ENCODE measurements around the gene DOCK7. TPM values are rescaled to one million over a fixed set of nuclear protein-coding genes. Genes with fewer than 3 reads are reported as not detected.
A peak's percentile ranks its signal among the peaks of the same experiment; 100 is the strongest.
"Not testable (repeated sequence)": the region's sequence is repeated elsewhere in the genome, so short reads cannot be mapped to it uniquely, and the experiment has no call there.

DOCK7 gene
- total RNA-seq, 2 experiments from 2014 or later, result 12.7 to 13.9 TPM

- Mint-ChIP-seq H3K27ac (no peak overlapping the region), H3K36me3 (no peaks in the 10 kb centered on the region), H3K27me3 (no peaks in the 10 kb centered on the region), H3K9me3 (no peaks in the 10 kb centered on the region), H3K4me3 (no peak overlapping the region), H3K4me1 (no peaks in the 10 kb centered on the region)
- no peak for DNase-seq
Measured at GRCh38 chr1:62544570-62544969, 143.6 kb downstream of the DOCK7 start.

- H3K36me3 Mint-ChIP-seq, result no peaks in the 10 kb centered on the region
- no peak overlapping the region for H3K4me3 Mint-ChIP-seq
- no peaks in the 10 kb centered on the region for H3K4me1 Mint-ChIP-seq
- H3K9me3 Mint-ChIP-seq, result no peaks in the 10 kb centered on the region
- H3K27ac Mint-ChIP-seq, result no peak overlapping the region
- DNase-seq, result no peak
- no peaks in the 10 kb centered on the region for H3K27me3 Mint-ChIP-seq
Measured at GRCh38 chr1:62541048-62541447, 147.1 kb downstream of the DOCK7 start.

- H3K4me3 Mint-ChIP-seq, result no peak overlapping the region
- no peaks in the 10 kb centered on the region for H3K27me3 Mint-ChIP-seq
- no peaks in the 10 kb centered on the region for H3K9me3 Mint-ChIP-seq
Measured at GRCh38 chr1:62539028-62539447, 149.1 kb downstream of the DOCK7 start.

GRCh38 chr1:62536865-62537264, 151.3 kb downstream of the DOCK7 start:
- no peaks in the 10 kb centered on the region for H3K9me3 Mint-ChIP-seq
- no peaks in the 10 kb centered on the region for H3K4me1 Mint-ChIP-seq
- no peak overlapping the region for H3K27ac Mint-ChIP-seq
- H3K27me3 Mint-ChIP-seq, result no peaks in the 10 kb centered on the region
- no peak for DNase-seq
- H3K4me3 Mint-ChIP-seq, result no peak overlapping the region
- H3K36me3 Mint-ChIP-seq, result no peaks in the 10 kb centered on the region

More at GRCh38 chr1:62539028-62539447, 149.1 kb downstream of the DOCK7 start:
- Mint-ChIP-seq H3K27ac (no peak overlapping the region), H3K4me1 (no peaks in the 10 kb centered on the region), H3K36me3 (no peaks in the 10 kb centered on the region)
- DNase-seq, result no peak

GRCh38 chr1:62530516-62531154, 157.6 kb downstream of the DOCK7 start:
- H3K27ac Mint-ChIP-seq, result no peak overlapping the region
- DNase-seq, result no peak
- no peaks in the 10 kb centered on the region for H3K9me3 Mint-ChIP-seq
- no peak overlapping the region for H3K4me3 Mint-ChIP-seq
- no peaks in the 10 kb centered on the region for H3K4me1 Mint-ChIP-seq
- peaks cover 3% of the 10 kb centered on the region for H3K36me3 Mint-ChIP-seq
- H3K27me3 Mint-ChIP-seq, result no peaks in the 10 kb centered on the region

- no peak overlapping the region for H3K4me3 Mint-ChIP-seq
- no peak for DNase-seq
- H3K27me3 Mint-ChIP-seq, result no peaks in the 10 kb centered on the region
- H3K36me3 Mint-ChIP-seq, result peaks cover 3% of the 10 kb centered on the region
- H3K4me1 Mint-ChIP-seq, result no peaks in the 10 kb centered on the region
- no peak overlapping the region for H3K27ac Mint-ChIP-seq
- no peaks in the 10 kb centered on the region for H3K9me3 Mint-ChIP-seq
Measured at GRCh38 chr1:62529227-62529626, 159.0 kb downstream of the DOCK7 start.

GRCh38 chr1:62528015-62528414, 160.2 kb downstream of the DOCK7 start:
- no peak overlapping the region for H3K27ac Mint-ChIP-seq
- peak; percentile 1 for DNase-seq
- H3K4me1 Mint-ChIP-seq, result no peaks in the 10 kb centered on the region
- H3K4me3 Mint-ChIP-seq, result no peak overlapping the region
- no peaks in the 10 kb centered on the region for H3K9me3 Mint-ChIP-seq
- no peaks in the 10 kb centered on the region for H3K27me3 Mint-ChIP-seq
- peaks cover 3% of the 10 kb centered on the region for H3K36me3 Mint-ChIP-seq

GRCh38 chr1:62527346-62527745, 160.8 kb downstream of the DOCK7 start:
- not testable (repeated sequence) for H3K4me3 Mint-ChIP-seq, H3K27ac Mint-ChIP-seq, DNase-seq, H3K27me3 Mint-ChIP-seq, H3K36me3 Mint-ChIP-seq, H3K9me3 Mint-ChIP-seq, H3K4me1 Mint-ChIP-seq

GRCh38 chr1:62523860-62524259, 164.3 kb downstream of the DOCK7 start:
- Mint-ChIP-seq H3K27ac (no peak overlapping the region), H3K4me1 (no peaks in the 10 kb centered on the region), H3K4me3 (no peak overlapping the region), H3K36me3 (peaks cover 20% of the 10 kb centered on the region), H3K9me3 (peaks cover 9% of the 10 kb centered on the region), H3K27me3 (no peaks in the 10 kb centered on the region)
- DNase-seq, result no peak

GRCh38 chr1:62516600-62516999, 171.6 kb downstream of the DOCK7 start:
- Mint-ChIP-seq H3K4me1 (peaks cover 2% of the 10 kb centered on the region), H3K9me3 (peaks cover 11% of the 10 kb centered on the region), H3K36me3 (peaks cover 18% of the 10 kb centered on the region), H3K27me3 (no peaks in the 10 kb centered on the region), H3K27ac (no peak overlapping the region), H3K4me3 (no peak overlapping the region)
- no peak for DNase-seq

GRCh38 chr1:62514746-62515423, 173.3 kb downstream of the DOCK7 start:
- peaks cover 9% of the 10 kb centered on the region for H3K9me3 Mint-ChIP-seq
- DNase-seq, result no peak
- no peak overlapping the region for H3K27ac Mint-ChIP-seq
- H3K27me3 Mint-ChIP-seq, result no peaks in the 10 kb centered on the region
- no peak overlapping the region for H3K4me3 Mint-ChIP-seq
- peaks cover 8% of the 10 kb centered on the region for H3K36me3 Mint-ChIP-seq
- peaks cover 2% of the 10 kb centered on the region for H3K4me1 Mint-ChIP-seq

GRCh38 chr1:62513013-62513412, 175.2 kb downstream of the DOCK7 start:
- Mint-ChIP-seq H3K36me3 (no peaks in the 10 kb centered on the region), H3K9me3 (no peaks in the 10 kb centered on the region), H3K4me1 (peaks cover 2% of the 10 kb centered on the region), H3K27me3 (no peaks in the 10 kb centered on the region), H3K27ac (no peak overlapping the region), H3K4me3 (no peak overlapping the region)
- no peak for DNase-seq

- no peak for DNase-seq
- Mint-ChIP-seq H3K27me3 (no peaks in the 10 kb centered on the region), H3K4me3 (no peak overlapping the region), H3K36me3 (no peaks in the 10 kb centered on the region), H3K9me3 (no peaks in the 10 kb centered on the region), H3K27ac (no peak overlapping the region), H3K4me1 (peaks cover 2% of the 10 kb centered on the region)
Measured at GRCh38 chr1:62509028-62509427, 179.2 kb downstream of the DOCK7 start.

- H3K9me3 Mint-ChIP-seq, result no peaks in the 10 kb centered on the region
- H3K4me1 Mint-ChIP-seq, result no peaks in the 10 kb centered on the region
- DNase-seq, result no peak
- H3K27ac Mint-ChIP-seq, result no peak overlapping the region
- H3K4me3 Mint-ChIP-seq, result no peak overlapping the region
- no peaks in the 10 kb centered on the region for H3K36me3 Mint-ChIP-seq
- no peaks in the 10 kb centered on the region for H3K27me3 Mint-ChIP-seq
Measured at GRCh38 chr1:62508187-62508758, 179.9 kb downstream of the DOCK7 start.

GRCh38 chr1:62500210-62500609, 188.0 kb downstream of the DOCK7 start:
- no peak overlapping the region for H3K27ac Mint-ChIP-seq
- no peaks in the 10 kb centered on the region for H3K27me3 Mint-ChIP-seq
- no peaks in the 10 kb centered on the region for H3K9me3 Mint-ChIP-seq
- H3K4me3 Mint-ChIP-seq, result no peak overlapping the region
- DNase-seq, result no peak
- H3K36me3 Mint-ChIP-seq, result no peaks in the 10 kb centered on the region
- no peaks in the 10 kb centered on the region for H3K4me1 Mint-ChIP-seq

- H3K4me3 Mint-ChIP-seq, result no peak overlapping the region
- H3K9me3 Mint-ChIP-seq, result no peaks in the 10 kb centered on the region
- no peaks in the 10 kb centered on the region for H3K4me1 Mint-ChIP-seq
- H3K36me3 Mint-ChIP-seq, result peaks cover 6% of the 10 kb centered on the region
- no peaks in the 10 kb centered on the region for H3K27me3 Mint-ChIP-seq
- DNase-seq, result no peak
- H3K27ac Mint-ChIP-seq, result no peak overlapping the region
Measured at GRCh38 chr1:62494137-62494536, 194.0 kb downstream of the DOCK7 start.

Measured in activated naive CD8-positive, alpha-beta T cell treated with anti-CD3 and anti-CD28 coated beads for 36 hours (primary cell).